ENCODE data around the gene FAM120C.

DNA sequence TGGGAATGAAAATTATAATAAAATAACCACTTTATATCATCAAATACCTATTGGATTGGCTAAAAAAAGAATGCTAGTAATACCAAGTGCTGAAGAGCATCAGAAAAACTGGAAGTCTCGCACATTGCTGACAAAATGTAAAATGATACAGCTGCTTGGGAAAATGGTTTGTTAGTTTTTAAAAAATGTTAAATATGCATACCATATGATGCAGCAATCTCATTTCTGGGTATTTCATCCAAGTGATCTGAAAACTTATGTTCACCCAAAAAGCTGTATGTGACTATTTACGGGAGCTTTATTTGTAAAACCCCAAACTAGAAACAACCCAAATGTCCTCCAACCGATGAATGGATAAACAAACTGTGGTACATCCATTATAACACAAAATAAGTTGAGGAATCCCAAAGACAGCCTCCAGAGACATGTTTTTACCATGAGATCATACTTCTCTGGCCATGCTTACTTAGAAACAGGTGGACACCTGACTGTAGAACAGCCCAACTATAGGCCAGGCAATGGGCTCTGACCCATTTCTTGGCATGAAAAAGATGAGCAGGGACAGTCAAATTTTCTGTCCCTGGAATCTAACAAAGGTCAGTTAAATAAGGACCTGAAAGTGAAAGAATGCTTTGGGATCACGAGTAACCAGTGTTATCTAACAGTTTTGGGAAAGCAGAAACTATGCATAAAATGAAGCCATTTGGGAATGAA is 47.5 kb upstream of the FAM120C start:
- TF ChIP-seq, protein P1, sequence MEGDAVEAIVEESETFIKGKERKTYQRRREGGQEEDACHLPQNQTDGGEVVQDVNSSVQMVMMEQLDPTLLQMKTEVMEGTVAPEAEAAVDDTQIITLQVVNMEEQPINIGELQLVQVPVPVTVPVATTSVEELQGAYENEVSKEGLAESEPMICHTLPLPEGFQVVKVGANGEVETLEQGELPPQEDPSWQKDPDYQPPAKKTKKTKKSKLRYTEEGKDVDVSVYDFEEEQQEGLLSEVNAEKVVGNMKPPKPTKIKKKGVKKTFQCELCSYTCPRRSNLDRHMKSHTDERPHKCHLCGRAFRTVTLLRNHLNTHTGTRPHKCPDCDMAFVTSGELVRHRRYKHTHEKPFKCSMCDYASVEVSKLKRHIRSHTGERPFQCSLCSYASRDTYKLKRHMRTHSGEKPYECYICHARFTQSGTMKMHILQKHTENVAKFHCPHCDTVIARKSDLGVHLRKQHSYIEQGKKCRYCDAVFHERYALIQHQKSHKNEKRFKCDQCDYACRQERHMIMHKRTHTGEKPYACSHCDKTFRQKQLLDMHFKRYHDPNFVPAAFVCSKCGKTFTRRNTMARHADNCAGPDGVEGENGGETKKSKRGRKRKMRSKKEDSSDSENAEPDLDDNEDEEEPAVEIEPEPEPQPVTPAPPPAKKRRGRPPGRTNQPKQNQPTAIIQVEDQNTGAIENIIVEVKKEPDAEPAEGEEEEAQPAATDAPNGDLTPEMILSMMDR (IDR thresholded peaks at IDR 0.05; ENCODE audit: insufficient read depth, low read depth, low read length) = no peak
- TF ChIP-seq EZH2 (IDR thresholded peaks at IDR 0.05; ENCODE audit: insufficient read depth, low read length) = no peak

All from astrocyte (in vitro differentiated cells and primary cell).